Measurements from ENCODE around the gene ZC3H7A.

ZC3H7A gene

GRCh38 chr16:11737713-11738112, 59.3 kb downstream of the ZC3H7A start:
- H3K9me3 Mint-ChIP-seq: no peaks in the 10 kb centered on the region
- peak overlapping the region; percentile 69 for H3K27ac Mint-ChIP-seq (ENCODE audit: low read depth)
- no peak for ATAC-seq (replicated peaks; ENCODE audit: extremely low read depth, poor library complexity, severe bottlenecking)
- peaks cover 72% of the 10 kb centered on the region for H3K4me1 Mint-ChIP-seq
- H3K27me3 Mint-ChIP-seq: no peaks in the 10 kb centered on the region
- H3K4me3 Mint-ChIP-seq: peak overlapping the region; percentile 98
- peaks cover 47% of the 10 kb centered on the region for H3K36me3 Mint-ChIP-seq (ENCODE audit: insufficient read depth)
- DNase-seq (ENCODE audit: low spot score in 2 of 2): no peak

GRCh38 chr16:11736903-11737302, 60.2 kb downstream of the ZC3H7A start:
- peaks cover 52% of the 10 kb centered on the region for H3K36me3 Mint-ChIP-seq (ENCODE audit: insufficient read depth)
- no peaks in the 10 kb centered on the region for H3K9me3 Mint-ChIP-seq
- no peak for ATAC-seq (replicated peaks; ENCODE audit: extremely low read depth, poor library complexity, severe bottlenecking)
- H3K4me1 Mint-ChIP-seq: peaks cover 71% of the 10 kb centered on the region
- DNase-seq (ENCODE audit: low spot score in 2 of 2): no peak
- peak overlapping the region; percentile 69 for H3K27ac Mint-ChIP-seq (ENCODE audit: low read depth)
- H3K4me3 Mint-ChIP-seq: no peak overlapping the region
- H3K27me3 Mint-ChIP-seq: no peaks in the 10 kb centered on the region

- ATAC-seq (replicated peaks; ENCODE audit: extremely low read depth, poor library complexity, severe bottlenecking) (no peak), DNase-seq (ENCODE audit: low spot score in 2 of 2) (no peak)
- Mint-ChIP-seq H3K27ac (ENCODE audit: low read depth) (no peak overlapping the region), H3K27me3 (no peaks in the 10 kb centered on the region), H3K4me1 (peaks cover 67% of the 10 kb centered on the region), H3K36me3 (ENCODE audit: insufficient read depth) (peaks cover 54% of the 10 kb centered on the region), H3K4me3 (no peak overlapping the region), H3K9me3 (no peaks in the 10 kb centered on the region)
These were observed 61.3 kb downstream of the ZC3H7A start for GRCh38 chr16:11735787-11736186.

- ATAC-seq (replicated peaks; ENCODE audit: extremely low read depth, poor library complexity, severe bottlenecking): no peak
- Mint-ChIP-seq H3K27me3 (no peaks in the 10 kb centered on the region), H3K4me1 (peaks cover 61% of the 10 kb centered on the region), H3K4me3 (no peak overlapping the region), H3K27ac (ENCODE audit: low read depth) (no peak overlapping the region), H3K9me3 (no peaks in the 10 kb centered on the region), H3K36me3 (ENCODE audit: insufficient read depth) (peaks cover 61% of the 10 kb centered on the region)
- no peak for DNase-seq (ENCODE audit: low spot score in 2 of 2)
These were observed 62.4 kb downstream of the ZC3H7A start for GRCh38 chr16:11734653-11735043.

GRCh38 chr16:11734025-11734652, 62.9 kb downstream of the ZC3H7A start:
- H3K27me3 Mint-ChIP-seq: no peaks in the 10 kb centered on the region
- DNase-seq (ENCODE audit: low spot score in 2 of 2): no peak
- H3K4me1 Mint-ChIP-seq: peaks cover 61% of the 10 kb centered on the region
- H3K27ac Mint-ChIP-seq (ENCODE audit: low read depth): no peak overlapping the region
- H3K36me3 Mint-ChIP-seq (ENCODE audit: insufficient read depth): peaks cover 66% of the 10 kb centered on the region
- H3K9me3 Mint-ChIP-seq: no peaks in the 10 kb centered on the region
- no peak overlapping the region for H3K4me3 Mint-ChIP-seq
- no peak for ATAC-seq (replicated peaks; ENCODE audit: extremely low read depth, poor library complexity, severe bottlenecking)

- H3K27ac Mint-ChIP-seq (ENCODE audit: low read depth): no peak overlapping the region
- H3K4me3 Mint-ChIP-seq: no peak overlapping the region
- H3K4me1 Mint-ChIP-seq: peaks cover 46% of the 10 kb centered on the region
- no peaks in the 10 kb centered on the region for H3K9me3 Mint-ChIP-seq
- ATAC-seq (replicated peaks; ENCODE audit: extremely low read depth, poor library complexity, severe bottlenecking): no peak
- H3K27me3 Mint-ChIP-seq: no peaks in the 10 kb centered on the region
- peaks cover 70% of the 10 kb centered on the region for H3K36me3 Mint-ChIP-seq (ENCODE audit: insufficient read depth)
- DNase-seq (ENCODE audit: low spot score in 2 of 2): no peak
These were observed 65.8 kb downstream of the ZC3H7A start for GRCh38 chr16:11731222-11731621.

- H3K27me3 Mint-ChIP-seq: no peaks in the 10 kb centered on the region
These were observed 67.3 kb downstream of the ZC3H7A start for GRCh38 chr16:11729787-11730186.

GRCh38 chr16:11727796-11728543, 69.1 kb downstream of the ZC3H7A start:
- Mint-ChIP-seq H3K36me3 (ENCODE audit: insufficient read depth) (peaks cover 74% of the 10 kb centered on the region), H3K9me3 (no peaks in the 10 kb centered on the region), H3K27me3 (no peaks in the 10 kb centered on the region), H3K4me1 (peaks cover 35% of the 10 kb centered on the region), H3K27ac (ENCODE audit: low read depth) (peak overlapping the region; percentile 16), H3K4me3 (no peak overlapping the region)
- DNase-seq (ENCODE audit: low spot score in 2 of 2) (no peak), ATAC-seq (replicated peaks; ENCODE audit: extremely low read depth, poor library complexity, severe bottlenecking) (peak; percentile 19)

More at GRCh38 chr16:11729787-11730186, 67.3 kb downstream of the ZC3H7A start:
- Mint-ChIP-seq H3K4me3 (no peak overlapping the region), H3K4me1 (peaks cover 33% of the 10 kb centered on the region), H3K36me3 (ENCODE audit: insufficient read depth) (peaks cover 72% of the 10 kb centered on the region), H3K9me3 (no peaks in the 10 kb centered on the region), H3K27ac (ENCODE audit: low read depth) (peak overlapping the region; percentile 26)
- no peak for ATAC-seq (replicated peaks; ENCODE audit: extremely low read depth, poor library complexity, severe bottlenecking)
- no peak for DNase-seq (ENCODE audit: low spot score in 2 of 2)

- Mint-ChIP-seq H3K4me1 (peaks cover 29% of the 10 kb centered on the region), H3K27me3 (no peaks in the 10 kb centered on the region), H3K4me3 (no peak overlapping the region), H3K27ac (ENCODE audit: low read depth) (no peak overlapping the region), H3K9me3 (no peaks in the 10 kb centered on the region), H3K36me3 (ENCODE audit: insufficient read depth) (peaks cover 71% of the 10 kb centered on the region)
- no peak for ATAC-seq (replicated peaks; ENCODE audit: extremely low read depth, poor library complexity, severe bottlenecking)
- DNase-seq (ENCODE audit: low spot score in 2 of 2): no peak
These were observed 71.0 kb downstream of the ZC3H7A start for GRCh38 chr16:11726008-11726407.

- peaks cover 74% of the 10 kb centered on the region for H3K36me3 Mint-ChIP-seq (ENCODE audit: insufficient read depth)
- no peak overlapping the region for H3K4me3 Mint-ChIP-seq
- ATAC-seq (replicated peaks; ENCODE audit: extremely low read depth, poor library complexity, severe bottlenecking) (no peak), DNase-seq (ENCODE audit: low spot score in 2 of 2) (no peak)
- H3K27ac Mint-ChIP-seq (ENCODE audit: low read depth): no peak overlapping the region
- peaks cover 27% of the 10 kb centered on the region for H3K4me1 Mint-ChIP-seq
- no peaks in the 10 kb centered on the region for H3K9me3 Mint-ChIP-seq
- no peaks in the 10 kb centered on the region for H3K27me3 Mint-ChIP-seq
These were observed 71.6 kb downstream of the ZC3H7A start for GRCh38 chr16:11725457-11725856.

GRCh38 chr16:11722468-11722808, 74.6 kb downstream of the ZC3H7A start:
- no peak overlapping the region for H3K4me3 Mint-ChIP-seq
- ATAC-seq (replicated peaks; ENCODE audit: extremely low read depth, poor library complexity, severe bottlenecking) (no peak), DNase-seq (ENCODE audit: low spot score in 2 of 2) (no peak)
- H3K27me3 Mint-ChIP-seq: no peaks in the 10 kb centered on the region
- H3K4me1 Mint-ChIP-seq: peaks cover 13% of the 10 kb centered on the region
- peak overlapping the region; percentile 32 for H3K27ac Mint-ChIP-seq (ENCODE audit: low read depth)
- H3K9me3 Mint-ChIP-seq: no peaks in the 10 kb centered on the region
- peaks cover 68% of the 10 kb centered on the region for H3K36me3 Mint-ChIP-seq (ENCODE audit: insufficient read depth)

GRCh38 chr16:11721781-11722467, 75.1 kb downstream of the ZC3H7A start:
- DNase-seq (ENCODE audit: low spot score in 2 of 2): no peak
- no peaks in the 10 kb centered on the region for H3K9me3 Mint-ChIP-seq
- no peaks in the 10 kb centered on the region for H3K27me3 Mint-ChIP-seq
- no peak overlapping the region for H3K4me3 Mint-ChIP-seq
- H3K4me1 Mint-ChIP-seq: peaks cover 14% of the 10 kb centered on the region
- ATAC-seq (replicated peaks; ENCODE audit: extremely low read depth, poor library complexity, severe bottlenecking): no peak
- H3K36me3 Mint-ChIP-seq (ENCODE audit: insufficient read depth): peaks cover 67% of the 10 kb centered on the region
- peak overlapping the region; percentile 32 for H3K27ac Mint-ChIP-seq (ENCODE audit: low read depth)

GRCh38 chr16:11719762-11720161, 77.3 kb downstream of the ZC3H7A start:
- peaks cover 19% of the 10 kb centered on the region for H3K4me1 Mint-ChIP-seq
- H3K36me3 Mint-ChIP-seq (ENCODE audit: insufficient read depth): peaks cover 61% of the 10 kb centered on the region
- no peak overlapping the region for H3K4me3 Mint-ChIP-seq
- H3K27ac Mint-ChIP-seq (ENCODE audit: low read depth): no peak overlapping the region
- no peaks in the 10 kb centered on the region for H3K27me3 Mint-ChIP-seq
- H3K9me3 Mint-ChIP-seq: no peaks in the 10 kb centered on the region
- DNase-seq (ENCODE audit: low spot score in 2 of 2) (no peak), ATAC-seq (replicated peaks; ENCODE audit: extremely low read depth, poor library complexity, severe bottlenecking) (no peak)

All from central memory CD8-positive, alpha-beta T cell (primary cell).